HG03378 (cell line): ENCODE measurements around the gene MRPS23.
"Not testable (repeated sequence)": the region's sequence is repeated elsewhere in the genome, so short reads cannot be mapped to it uniquely, and the experiment has no call there.

Experiments used
- ATAC-seq: cut with Tn5 transposase; IDR thresholded peaks from one replicate; pipeline ENCODE4 v1.9.1; 2021; ENCODE audit warnings: mild to moderate bottlenecking, moderate library complexity; ENCODE audit not compliant: unreplicated experiment

MRPS23 gene

GRCh38 chr17:57864273-57864672, 14.4 kb upstream of the MRPS23 start:
- no peak for ATAC-seq

GRCh38 chr17:57862694-57863667, 13.1 kb upstream of the MRPS23 start:
- ATAC-seq: no peak

GRCh38 chr17:57861790-57862693, 12.2 kb upstream of the MRPS23 start:
- ATAC-seq: no peak

- no peak for ATAC-seq
Measured at GRCh38 chr17:57861000-57861789, 11.4 kb upstream of the MRPS23 start.

- ATAC-seq: no peak
Measured at GRCh38 chr17:57860414-57860999, 10.7 kb upstream of the MRPS23 start.

- ATAC-seq: no peak
Measured at GRCh38 chr17:57859601-57860413, 10.0 kb upstream of the MRPS23 start.

- ATAC-seq: no peak
Measured at GRCh38 chr17:57858838-57859237, 9.0 kb upstream of the MRPS23 start.

- no peak for ATAC-seq
Measured at GRCh38 chr17:57856792-57857620, 7.2 kb upstream of the MRPS23 start.

GRCh38 chr17:57855391-57856035, 5.7 kb upstream of the MRPS23 start:
- no peak for ATAC-seq

- no peak for ATAC-seq
Measured at GRCh38 chr17:57853695-57854094, 3.9 kb upstream of the MRPS23 start.

GRCh38 chr17:57852955-57853328, 3.1 kb upstream of the MRPS23 start:
- no peak for ATAC-seq

GRCh38 chr17:57852092-57852954, 2.5 kb upstream of the MRPS23 start:
- no peak for ATAC-seq

- ATAC-seq: no peak
Measured at GRCh38 chr17:57849163-57849873, 526 bp downstream of the MRPS23 start.

GRCh38 chr17:57846056-57846945, 3.5 kb downstream of the MRPS23 start:
- not testable (repeated sequence) for ATAC-seq

GRCh38 chr17:57842280-57842679, 7.6 kb downstream of the MRPS23 start:
- ATAC-seq: no peak

GRCh38 chr17:57839571-57839923, 10.3 kb downstream of the MRPS23 start:
- ATAC-seq: no peak
